NCI-H1930 (cell line): ENCODE results near the gene PNMA5.
"Not testable (repeated sequence)": the region's sequence is repeated elsewhere in the genome, so short reads cannot be mapped to it uniquely, and the experiment has no call there.

Source experiments
- DNase-seq, 2 experiments: peaks; one replicate each; lab custom pipeline; 2025; lab: John Stamatoyannopoulos, UW

The PNMA5 gene

DNA sequence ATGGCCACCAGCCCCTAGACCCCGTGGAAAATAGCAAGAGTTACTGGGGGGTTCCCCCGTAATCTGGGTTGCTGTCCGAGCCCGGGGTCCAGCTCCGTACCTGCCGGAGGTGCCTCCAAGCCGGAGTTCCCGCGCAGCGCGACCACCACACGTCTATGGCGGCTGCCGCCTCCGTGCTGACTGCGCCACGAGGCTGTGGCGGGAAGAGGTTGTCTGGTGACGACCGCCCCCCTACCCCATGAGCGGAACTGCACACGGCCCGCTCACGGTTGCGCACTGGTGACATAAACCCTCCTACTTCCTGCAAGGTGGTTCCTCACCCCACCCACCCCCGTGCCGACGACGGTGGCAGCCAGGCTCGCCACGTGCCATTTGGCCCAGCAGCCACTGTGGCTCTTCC is at the start of gene PNMA5:
Gene PNMA5 (minus strand): TSS at position 184 of the 400 bp plus-strand sequence. CDS start 2,518 bp downstream, outside the sequence.
- DNase-seq = no peak

DNA sequence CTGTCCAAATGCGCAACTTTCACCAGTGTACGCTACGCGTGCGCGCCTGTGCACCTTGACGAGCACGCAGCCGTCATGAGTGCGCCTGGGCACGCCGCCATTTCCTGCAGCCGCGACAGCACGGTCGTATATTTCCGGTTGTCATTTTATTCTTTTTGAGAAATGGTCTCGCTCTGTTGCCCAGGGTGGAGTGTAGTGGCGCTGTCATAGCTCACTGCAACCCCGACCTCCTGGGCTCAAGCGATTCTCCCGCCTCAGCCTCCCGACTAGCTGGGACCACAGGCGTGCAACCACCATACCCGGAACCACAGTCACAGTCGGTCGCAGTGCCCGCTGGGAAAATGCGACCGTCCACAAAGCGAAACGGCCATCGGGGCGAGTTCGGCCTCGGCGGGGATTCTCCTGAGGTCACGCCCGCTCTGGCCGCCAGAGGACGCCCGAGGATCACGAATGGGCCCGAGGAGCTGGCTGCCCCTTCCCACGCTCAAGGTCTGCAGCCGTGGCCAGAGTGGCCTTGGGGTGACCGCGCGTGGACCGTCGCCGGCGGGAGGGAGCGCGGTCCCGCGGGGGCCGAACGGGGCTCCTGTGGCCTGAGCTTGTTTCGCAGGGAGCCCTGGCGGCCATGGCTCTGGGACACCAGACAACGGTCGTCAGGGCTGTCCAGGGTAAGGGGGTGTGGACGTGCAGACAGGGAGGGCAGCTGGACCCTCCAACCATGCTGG is 38.6 kb upstream of the PNMA5 start:
- peak; percentile 56 to 79 for DNase-seq

DNA sequence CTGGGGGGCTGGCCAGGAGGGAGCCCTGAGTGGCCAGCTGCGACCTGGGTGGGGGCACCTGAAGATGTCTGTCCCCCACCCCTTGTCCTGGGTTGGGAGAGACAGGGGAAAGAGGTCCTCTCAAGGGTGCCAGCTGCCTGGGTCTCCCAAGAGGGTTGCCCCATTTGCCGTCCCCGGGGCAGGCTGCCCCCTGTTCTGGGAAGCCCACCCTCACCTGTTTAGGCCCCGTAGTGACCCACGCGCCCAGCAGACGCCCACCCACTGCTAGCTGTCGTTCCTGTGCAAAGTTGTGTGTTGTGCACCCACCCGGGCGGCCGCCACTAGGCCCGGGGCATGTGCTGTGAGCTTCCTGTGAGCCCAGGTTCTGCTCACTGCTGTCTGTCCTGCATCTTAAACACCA is 36.9 kb upstream of the PNMA5 start:
- DNase-seq = no peak

DNA sequence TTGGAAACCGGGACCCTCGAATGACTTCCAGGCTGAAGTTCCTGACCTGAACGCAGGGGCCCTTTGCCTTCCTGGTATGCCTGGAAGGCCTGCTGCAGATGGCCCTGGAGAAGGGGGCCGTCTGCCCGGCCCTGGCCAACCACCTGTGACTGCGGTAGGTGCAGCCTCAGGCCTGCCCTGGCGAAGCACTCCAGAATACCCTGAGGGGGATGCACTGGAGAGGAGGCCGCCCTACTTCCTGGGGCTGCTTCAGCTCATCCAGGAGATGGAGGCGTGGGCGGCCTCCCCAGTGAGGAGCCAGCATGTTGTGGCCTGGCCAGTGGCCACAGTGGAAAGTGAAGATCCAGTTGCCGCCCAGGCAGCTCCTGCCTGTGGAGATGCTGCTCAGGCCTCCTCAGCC is 36.0 kb upstream of the PNMA5 start:
- no peak for DNase-seq

DNA sequence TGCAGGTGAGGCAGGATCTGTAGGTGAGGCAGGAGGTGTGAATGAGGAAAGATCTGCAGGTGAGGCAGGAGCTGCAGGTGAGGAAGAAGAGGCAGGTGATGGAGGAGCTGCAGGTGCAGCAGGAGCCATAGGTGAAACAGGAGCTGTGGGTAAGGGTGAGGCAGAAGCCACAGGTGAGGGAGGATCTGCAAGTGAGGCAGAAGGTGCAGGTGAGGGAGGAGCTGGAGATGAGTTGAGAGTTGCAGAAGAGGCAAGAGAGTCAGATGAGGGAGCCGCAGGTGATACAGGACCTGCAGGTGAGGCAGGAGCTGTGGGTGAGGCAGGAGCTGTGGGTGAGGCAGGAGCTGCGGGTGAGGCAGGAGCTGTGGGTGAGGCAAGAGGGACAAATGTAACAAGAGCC is 35.2 kb upstream of the PNMA5 start:
- DNase-seq = no peak

DNA sequence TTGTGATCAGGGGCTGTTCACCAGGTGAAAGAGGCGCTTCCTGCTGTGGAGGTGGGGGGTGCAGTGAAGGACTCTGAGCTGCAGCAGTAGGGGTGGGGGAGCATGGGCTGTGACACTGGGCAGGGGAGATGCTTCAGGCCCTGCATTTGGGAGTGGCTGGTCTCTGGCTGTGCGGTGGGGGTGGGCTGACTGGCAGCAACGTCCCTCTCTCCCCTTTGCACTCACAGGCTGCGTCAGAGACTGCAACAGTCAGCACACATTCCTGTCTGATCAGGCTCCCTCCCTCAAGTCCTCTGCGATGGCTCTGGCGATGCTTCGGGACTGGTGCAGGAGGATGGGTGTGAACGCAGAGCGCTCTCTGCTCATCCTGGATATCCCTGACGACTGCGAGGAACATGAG is 34.6 kb upstream of the PNMA5 start:
- not testable (repeated sequence) for DNase-seq

DNA sequence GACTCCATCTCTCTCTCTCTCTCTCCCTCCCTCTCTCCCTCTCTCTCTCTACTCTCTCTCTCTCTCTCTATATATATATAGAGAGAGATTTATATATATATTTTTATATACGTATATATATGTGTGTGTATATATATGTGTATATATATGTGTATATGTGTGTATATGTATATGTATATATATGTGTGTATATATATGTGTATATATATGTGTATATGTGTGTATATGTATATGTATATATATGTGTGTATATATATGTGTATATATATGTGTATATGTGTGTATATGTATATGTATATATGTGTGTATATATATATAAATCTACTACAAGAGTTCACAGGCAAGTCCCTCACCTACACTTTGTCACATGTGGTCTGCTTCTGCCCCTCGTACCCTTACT is 32.6 kb upstream of the PNMA5 start:
- DNase-seq = not testable (repeated sequence)

DNA sequence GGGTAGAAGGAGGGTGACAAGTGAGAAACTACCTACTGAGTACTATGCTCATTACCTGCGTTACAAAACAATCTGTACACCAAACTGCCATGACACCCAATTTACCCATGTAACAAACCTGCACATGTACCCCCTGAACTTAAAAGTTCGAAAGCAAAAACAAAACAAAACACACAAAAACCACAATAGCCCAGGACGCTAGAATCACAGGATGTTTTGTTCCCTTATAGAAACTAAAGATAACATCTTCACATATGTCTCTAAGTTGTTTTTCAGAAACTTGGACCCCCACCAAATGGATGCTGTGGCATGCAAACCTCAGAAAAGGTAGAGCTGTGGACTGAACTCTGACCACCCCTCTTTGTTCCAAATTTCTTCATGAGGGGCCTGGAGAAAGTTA is 25.2 kb upstream of the PNMA5 start:
- DNase-seq = no peak

DNA sequence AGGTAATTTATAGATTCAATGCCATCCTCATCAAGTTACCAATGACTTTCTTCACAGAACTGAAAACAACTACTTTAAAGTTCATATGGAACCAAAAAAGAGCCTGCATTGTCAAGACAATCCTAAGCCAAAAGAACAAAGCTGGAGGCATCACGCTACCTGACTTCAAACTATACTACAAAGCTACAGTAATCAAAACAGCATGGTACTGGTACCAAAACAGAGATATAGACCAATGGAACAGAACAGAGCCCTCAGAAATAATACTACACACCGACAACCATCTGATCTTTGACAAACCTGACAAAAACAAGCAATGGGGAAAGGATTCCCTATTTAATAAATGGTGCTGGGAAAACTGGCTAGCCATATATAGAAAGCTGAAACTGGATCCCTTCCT is 23.3 kb upstream of the PNMA5 start:
- not testable (repeated sequence) for DNase-seq

DNA sequence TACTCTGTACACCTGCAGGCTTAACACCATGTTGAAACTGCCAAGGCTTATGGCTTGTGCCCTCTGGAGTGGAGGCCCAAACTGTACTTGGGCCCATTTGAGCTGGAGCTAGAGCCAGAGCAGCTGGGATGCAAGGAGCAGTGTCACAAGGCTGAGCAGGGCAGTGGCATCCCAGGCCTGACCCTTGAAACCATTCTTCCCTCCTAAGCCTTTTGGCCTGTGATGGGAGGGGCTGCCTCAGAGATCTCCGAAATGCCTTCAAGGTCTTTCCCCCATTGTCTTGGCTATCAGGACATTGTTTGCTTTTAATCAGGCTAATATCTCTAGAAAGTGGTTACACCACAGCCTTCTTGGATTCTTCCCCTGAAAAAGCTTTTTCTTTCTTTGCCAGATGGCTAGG is 10.9 kb upstream of the PNMA5 start:
- no peak for DNase-seq

DNA sequence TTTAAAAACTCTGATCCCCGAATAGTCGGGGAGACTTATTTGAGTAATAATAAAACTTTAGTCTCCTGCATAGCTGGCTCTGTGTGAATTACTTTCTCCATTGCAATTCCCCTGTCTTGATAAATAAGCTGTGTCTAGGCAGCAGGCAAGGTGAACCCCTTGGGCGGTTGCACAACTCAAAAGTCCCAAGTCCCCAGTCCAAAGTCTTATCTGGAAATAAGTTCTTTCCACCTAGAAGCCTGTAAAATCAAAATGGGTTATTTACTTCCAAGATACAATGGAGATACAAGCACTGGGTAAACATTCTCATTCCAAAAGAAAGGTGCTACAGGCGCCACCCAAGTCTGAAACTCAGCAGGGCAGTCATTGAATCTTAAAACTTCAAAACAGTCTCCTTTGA is 10.1 kb upstream of the PNMA5 start:
- no peak for DNase-seq

DNA sequence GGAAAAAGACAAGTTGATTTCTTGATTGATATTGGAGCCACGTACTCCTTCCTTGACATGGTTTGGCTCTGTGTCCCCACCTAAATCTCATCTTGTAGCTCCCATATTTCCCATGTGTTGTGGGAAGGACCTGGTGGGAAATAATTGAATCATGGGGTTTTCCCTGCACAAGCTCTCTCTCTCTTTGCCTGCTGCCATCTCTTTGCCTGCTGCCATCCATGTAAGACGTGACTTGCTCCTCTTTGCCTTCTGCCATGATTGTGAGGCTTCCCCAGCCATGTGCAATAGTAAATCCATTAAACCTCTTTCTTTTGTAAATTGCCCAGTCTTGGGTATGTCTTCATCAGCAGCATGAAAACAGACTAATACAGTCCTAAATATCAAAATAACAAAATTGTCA is 8.3 kb upstream of the PNMA5 start:
- not testable (repeated sequence) for DNase-seq

DNA sequence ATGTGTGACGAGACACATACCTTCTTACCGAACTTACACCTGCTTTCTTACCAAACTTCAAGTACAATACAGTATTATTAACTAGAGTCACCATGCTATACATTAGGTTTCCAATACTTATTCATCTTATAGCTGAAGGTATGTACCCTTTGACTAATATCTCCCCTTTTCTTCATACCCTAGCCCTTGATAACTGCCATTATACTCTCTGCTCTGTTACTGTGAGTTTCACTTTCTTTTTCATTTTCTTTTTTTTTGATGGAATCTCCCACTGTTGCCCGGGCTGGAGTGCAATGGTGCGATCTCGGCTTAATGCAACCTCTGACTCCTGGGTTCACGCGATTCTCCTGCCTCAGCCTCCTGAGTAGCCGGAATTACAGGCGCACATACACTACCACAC is 3.4 kb upstream of the PNMA5 start:
- DNase-seq = no peak

DNA sequence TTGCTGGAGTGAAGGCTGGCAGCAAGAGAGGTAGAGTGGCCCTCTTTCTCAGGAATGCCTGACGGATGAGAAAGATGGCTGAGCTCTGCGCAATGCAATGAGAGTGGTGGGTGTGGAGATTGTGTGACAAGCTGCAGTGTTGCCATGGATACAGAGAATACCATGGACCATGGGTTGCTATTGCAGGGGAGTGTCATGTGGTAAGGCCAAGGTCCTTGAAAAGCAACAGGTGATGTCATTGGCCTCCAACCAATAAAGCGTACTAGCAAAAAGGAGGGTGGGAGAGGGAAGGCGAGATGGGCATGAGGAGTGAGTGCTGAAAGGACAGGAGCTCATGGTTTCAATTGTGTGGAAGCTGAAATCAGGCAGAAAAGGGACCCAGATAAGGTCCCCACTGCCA is 1.8 kb downstream of the PNMA5 start:
- no peak for DNase-seq

DNA sequence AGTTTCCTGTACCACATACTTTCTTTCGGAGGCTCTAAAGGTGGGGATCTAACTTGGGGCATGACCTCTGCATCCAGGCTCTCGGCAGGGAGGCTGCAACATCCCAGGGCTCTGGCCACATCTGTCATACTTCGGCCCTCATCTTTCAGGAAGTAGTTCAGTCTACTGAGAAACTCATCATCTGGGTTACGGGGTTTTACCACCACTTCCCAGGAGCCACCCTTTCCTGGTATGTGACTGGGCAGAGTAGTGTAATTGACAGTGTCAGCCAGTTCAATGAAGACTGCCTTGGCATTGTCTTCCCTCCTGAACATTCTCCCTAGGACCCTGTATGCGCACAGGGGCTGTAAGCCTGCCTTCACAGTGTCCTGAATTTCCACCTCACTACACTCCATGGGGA is 2.8 kb downstream of the PNMA5 start:
- no peak for DNase-seq

DNA sequence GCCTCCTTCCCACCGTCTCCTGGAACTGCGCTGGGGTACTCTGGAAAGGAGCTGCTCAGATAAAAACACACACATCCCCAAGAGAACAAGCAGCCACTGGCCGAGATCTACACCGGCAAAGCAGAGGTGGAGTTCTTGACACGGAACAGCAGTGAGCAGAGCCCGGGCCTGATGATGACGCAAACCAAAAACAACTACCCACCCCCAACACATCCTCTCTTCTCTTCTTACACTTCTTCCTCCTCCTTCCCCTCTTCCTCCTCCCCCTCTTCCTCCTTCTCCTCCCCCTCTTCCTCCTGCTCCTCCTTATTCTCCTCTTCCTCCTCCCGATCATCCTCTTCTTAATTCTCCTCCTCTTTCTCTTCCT is 4.6 kb downstream of the PNMA5 start:
- no peak for DNase-seq

DNA sequence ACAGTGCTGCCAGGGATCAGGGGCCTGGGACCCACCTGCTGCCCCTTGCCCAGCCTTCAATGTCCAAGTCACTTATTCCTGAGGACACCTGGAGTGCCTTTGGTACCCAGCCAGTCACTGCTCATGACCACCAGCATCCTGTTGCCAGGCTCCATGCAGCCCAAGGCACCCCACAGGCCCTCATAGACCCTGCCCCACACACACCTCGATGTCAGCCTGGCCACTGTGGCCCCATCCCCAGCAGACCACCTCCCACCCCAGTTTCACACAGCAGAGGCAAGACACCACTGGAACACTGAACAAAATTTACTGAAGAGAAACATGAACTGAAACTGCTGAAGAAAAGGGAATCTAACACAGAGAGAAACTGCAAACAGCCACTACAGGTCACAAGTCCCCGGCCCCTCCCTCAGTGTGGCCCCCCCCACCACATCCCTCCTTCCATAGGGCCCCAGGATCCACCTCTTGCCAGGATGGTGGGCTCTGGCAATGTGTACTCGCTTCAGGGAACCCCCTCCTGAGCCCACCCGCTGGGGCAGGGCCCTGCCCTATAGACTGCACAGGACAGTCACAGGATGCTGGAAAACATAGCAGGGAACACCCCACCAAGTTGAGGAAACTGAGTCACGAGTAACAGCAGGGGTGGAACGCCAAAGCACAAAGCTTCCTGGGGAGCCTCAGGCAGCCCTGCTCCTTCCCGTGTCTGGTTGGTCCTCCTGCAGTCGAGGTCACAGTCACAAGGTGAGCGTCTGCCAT is 5.2 kb downstream of the PNMA5 start:
- no peak for DNase-seq

DNA sequence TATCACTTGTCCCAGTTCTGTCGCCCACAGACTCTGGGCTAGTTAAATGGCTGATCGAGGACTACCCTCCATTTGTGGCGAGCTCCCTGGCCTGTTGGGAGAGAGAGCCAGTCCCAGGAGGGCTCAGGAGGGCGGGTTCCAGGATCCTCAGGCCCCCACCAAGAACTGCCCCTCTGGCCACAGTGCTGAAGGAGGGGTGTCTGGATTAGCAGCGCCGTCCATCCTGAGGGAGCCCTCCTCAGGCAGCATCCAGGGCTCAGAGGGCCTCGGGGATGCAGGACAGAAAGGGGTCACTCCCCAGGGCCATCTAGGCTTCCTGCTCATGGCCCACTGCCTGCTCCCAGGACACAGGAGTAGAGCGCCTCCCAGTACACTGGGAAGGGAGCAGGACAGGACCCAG is 6.1 kb downstream of the PNMA5 start:
- DNase-seq = no peak

DNA sequence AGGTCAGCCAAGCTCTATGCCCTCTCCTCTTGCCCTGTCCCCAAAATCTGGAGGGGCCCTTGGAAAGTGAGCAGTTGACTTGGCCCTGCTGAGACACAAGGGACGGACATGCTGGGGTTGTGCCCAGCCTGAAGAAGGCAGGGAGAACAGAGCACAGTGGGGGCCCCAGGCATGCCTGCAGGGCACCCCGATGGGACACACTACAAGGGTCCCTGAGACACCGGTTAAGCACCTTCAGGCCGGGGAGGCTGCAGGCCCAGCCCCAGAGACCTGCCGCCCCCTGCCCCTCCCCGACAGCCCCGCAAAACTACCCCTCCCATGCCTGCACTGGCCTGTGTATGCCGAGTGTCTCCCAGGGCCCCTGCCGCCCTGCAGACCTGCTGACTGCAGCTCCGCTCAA is 6.8 kb downstream of the PNMA5 start:
- DNase-seq = not testable (repeated sequence)

DNA sequence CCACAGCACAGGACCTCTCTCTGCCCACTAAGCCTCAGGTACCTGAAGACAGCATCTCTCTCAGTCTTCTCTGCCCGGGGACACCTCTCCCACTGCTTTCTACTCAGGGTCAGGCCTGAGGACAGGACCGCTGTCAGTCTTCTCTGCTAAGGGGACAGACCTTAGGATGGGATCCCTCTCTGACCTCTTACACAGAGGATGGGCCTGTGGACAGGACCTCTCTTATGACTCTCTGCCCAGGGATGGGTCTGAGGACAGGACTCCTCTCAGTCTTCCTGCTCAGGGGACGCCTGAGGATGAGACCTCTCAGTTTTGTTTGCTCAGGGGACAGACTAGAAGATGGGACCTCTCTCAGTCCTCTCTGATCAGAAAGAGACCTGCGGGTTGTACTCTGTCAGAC is 8.5 kb downstream of the PNMA5 start:
- DNase-seq = not testable (repeated sequence)

DNA sequence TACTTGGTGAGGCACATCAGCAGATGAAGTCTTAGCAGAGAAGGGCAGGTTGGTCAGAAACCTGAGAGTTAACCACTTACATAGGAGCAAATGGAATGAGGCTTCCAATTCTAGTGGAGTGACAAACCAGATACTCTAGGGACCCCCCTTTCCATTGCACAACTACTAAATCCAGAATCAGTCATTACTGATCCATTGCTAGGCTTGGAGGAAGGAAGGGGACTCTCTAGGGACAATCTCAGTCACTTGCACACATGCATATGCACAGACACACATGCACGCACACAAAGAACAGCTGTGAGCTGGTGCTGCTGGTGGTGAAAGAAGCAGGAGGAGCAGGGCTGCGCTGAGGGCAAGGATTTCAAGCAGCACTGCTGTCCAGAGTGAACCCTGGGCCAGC is 25.7 kb downstream of the PNMA5 start:
- DNase-seq = no peak

DNA sequence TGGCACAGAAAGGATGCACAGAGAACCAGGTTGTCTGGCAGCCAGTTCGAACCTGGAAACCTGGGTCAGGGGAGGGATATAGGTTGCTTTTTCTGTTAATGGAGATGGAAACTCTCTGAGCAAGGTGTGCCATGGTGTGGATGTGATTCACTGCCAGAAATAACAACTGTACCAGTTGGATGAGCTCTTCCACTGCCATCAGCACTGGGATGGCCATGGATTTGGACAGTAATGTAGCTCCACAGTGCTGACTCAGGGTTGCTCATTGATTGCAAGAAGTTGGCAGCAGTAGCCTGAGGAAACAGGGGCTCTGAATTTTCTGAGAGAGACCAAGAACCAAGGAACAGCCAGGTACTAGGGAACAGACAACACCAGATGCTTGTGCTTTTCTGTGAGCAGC is 33.8 kb downstream of the PNMA5 start:
- DNase-seq = no peak

DNA sequence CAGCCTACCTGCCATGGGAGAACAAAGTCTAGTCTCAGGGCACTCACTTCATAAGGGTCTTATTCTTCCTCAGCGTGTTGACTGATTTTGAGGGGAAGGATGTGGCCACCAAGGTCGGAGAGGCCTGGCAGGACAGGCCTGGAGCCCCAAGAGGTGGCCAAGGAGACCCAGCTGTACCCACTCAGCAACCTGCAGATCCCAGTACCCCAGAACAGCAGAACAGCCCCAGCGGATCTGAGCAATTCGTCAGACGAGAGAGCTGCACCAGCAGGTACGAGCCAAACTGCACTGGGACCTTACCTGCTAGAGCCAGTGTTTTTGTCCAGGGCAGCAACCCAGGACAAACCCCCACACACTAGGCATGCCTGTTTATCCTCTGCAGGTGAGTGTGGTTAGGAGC is 34.3 kb downstream of the PNMA5 start:
- DNase-seq = no peak
